Ascending aorta (tissue), 2 donors: ENCODE data around the gene C3orf22. TPM values are rescaled to one million over a fixed set of nuclear protein-coding genes. Genes with fewer than 3 reads are reported as not detected.

Source experiments
- DNase-seq, 2 donors: peaks; one replicate each; pipeline ENCODE4 v3.0.0-alpha.2; 2019; ENCODE audit warnings: low spot score in 2 of 2
- H3K27ac ChIP-seq, 2 donors: fragments of 200-600 bp; sonication (generic); one replicate each; pipeline ENCODE4 v1.5.1; 2016 to 2017; ENCODE audit warnings: mild to moderate bottlenecking in 1 of 2
- H3K27me3 ChIP-seq: fragments of 200-600 bp; sonication (generic); one replicate; pipeline ENCODE4 v1.5.1; 2017
- H3K36me3 ChIP-seq, 2 donors: fragments of 200-600 bp; sonication (generic); one replicate each; pipeline ENCODE4 v1.5.1; 2016
- H3K4me1 ChIP-seq, 2 donors: fragments of 200-600 bp; sonication (generic); one replicate each; pipeline ENCODE4 v1.5.1; 2016 to 2017; ENCODE audit warnings: mild to moderate bottlenecking in 1 of 2
- H3K4me3 ChIP-seq, 2 donors: fragments of 200-600 bp; sonication (generic); one replicate each; pipeline ENCODE4 v1.5.1; 2016 to 2017; ENCODE audit warnings: mild to moderate bottlenecking in 1 of 2
- H3K9me3 ChIP-seq, 2 donors: fragments of 200-600 bp; sonication (generic); one replicate each; pipeline ENCODE4 v1.5.1; 2016
- CTCF ChIP-seq, 3 experiments: fragments of 200-600 bp in 2 of 3; fragments of 450-650 bp in 1 of 3; sonication (generic) in 2 of 3; IDR thresholded peaks; one replicate each; pipeline ENCODE4 v1.5.1; 2016 to 2019; ENCODE audit warnings: antibody characterized with exemption in 3 of 3, mild to moderate bottlenecking in 1 of 3, moderate library complexity in 1 of 3
- intact Hi-C: fragments of 100-400 bp; cut with DNase I; formaldehyde crosslinking; loops from one replicate; pipeline ENCODE4 v1.15.1; 2023
- total RNA-seq: library from RNA; depleted of rRNA; stranded (reverse); fragments of >200 nt; gene quantifications from one replicate; pipeline ENCODE4 v1.1.0, GENCODE V29; 2016

Gene C3orf22
- total RNA-seq, 1 donor from 2014 or later, result not detected

DNA sequence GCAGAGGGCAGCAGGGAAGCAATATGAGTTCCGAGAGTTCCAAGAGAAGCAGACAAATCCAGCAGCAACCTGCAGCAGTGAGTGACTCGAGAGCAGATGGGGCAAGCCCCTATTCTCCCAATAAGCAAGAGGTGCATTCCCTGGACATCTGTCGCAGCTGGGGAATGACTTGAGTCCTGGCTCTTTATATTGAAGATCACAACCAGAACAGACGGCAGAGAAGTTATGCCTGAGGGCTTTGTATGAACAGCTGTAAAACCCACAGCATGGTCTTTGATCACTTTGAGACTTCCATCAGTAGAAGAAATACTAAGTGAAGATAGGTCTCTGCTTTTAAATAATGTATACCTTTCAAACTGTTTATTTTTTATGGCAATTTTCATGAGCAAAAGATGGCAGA, 23.6 kb upstream of the C3orf22 start:
- no peak overlapping the region for H3K4me3 ChIP-seq
- intact Hi-C loops, result no loop called here
- no peak for TF ChIP-seq CTCF (IDR thresholded peaks at IDR 0.05)

DNA sequence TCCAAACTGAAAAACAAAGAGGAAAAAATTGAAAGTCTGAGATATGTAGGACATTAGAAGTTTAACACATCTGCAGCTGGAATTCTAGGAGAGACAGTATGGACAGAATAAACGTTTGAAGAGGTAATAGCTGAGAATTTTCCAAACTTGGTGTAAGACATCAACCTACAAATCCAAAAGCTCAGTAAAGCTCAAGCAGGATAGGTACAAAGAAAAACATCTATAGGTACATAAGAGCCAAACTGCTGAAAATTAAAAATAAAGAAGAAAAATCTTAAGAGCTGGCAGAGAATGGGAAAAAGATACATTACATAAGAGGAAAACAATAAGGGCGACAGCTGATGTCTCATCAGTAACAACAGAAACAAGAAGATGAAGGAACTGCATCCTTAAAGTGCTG, 22.8 kb upstream of the C3orf22 start:
- intact Hi-C loops, result no loop called here
- H3K9me3 ChIP-seq, result peaks cover 0 to 18% of the 10 kb centered on the region in 2 donors
- no peaks in the 10 kb centered on the region for H3K36me3 ChIP-seq
- no peak for TF ChIP-seq CTCF (IDR thresholded peaks at IDR 0.05)
- DNase-seq, result no peak
- H3K27me3 ChIP-seq, result no peaks in the 10 kb centered on the region
- no peaks in the 10 kb centered on the region for H3K4me1 ChIP-seq
- no peak overlapping the region for H3K27ac ChIP-seq
- no peak overlapping the region for H3K4me3 ChIP-seq

More for the DNA sequence above, 23.6 kb upstream of the C3orf22 start:
- Histone ChIP-seq H3K27me3 (no peaks in the 10 kb centered on the region), H3K4me1 (no peaks in the 10 kb centered on the region), H3K27ac (no peak overlapping the region), H3K36me3 (no peaks in the 10 kb centered on the region), H3K9me3 (peaks cover 0 to 23% of the 10 kb centered on the region in 2 donors)
- no peak for DNase-seq

- no peak overlapping the region for H3K4me3 ChIP-seq
- intact Hi-C loops, result no loop called here
- no peak for TF ChIP-seq CTCF (IDR thresholded peaks at IDR 0.05)
- H3K27ac ChIP-seq, result no peak overlapping the region
- H3K9me3 ChIP-seq, result peaks cover 0 to 18% of the 10 kb centered on the region in 2 donors
- no peaks in the 10 kb centered on the region for H3K27me3 ChIP-seq
- H3K36me3 ChIP-seq, result no peaks in the 10 kb centered on the region
- DNase-seq, result no peak
- no peaks in the 10 kb centered on the region for H3K4me1 ChIP-seq
These were observed 22.0 kb upstream of the C3orf22 start for GRCh38 chr3:126580746-126581145.

DNA sequence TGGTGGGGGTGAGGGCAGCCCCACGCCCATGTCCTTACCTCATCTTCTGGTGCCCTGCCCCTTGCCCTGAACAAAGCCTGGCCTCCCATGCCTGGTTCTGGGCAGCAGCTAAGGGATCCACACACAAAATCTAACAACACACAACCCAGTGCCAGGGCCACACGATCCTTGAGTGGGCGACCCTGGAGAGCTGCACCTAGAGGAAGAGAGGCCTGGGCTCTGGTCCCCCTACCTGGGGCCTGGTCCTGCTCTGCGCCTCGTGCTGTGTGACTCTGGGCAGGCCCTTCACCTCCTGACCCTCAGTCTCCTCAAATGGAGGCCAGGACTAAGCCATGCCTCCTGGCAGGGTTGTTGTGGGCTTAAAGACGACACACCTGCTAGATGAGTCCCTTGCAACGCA, 20.0 kb upstream of the C3orf22 start:
- Histone ChIP-seq H3K4me1 (no peaks in the 10 kb centered on the region), H3K36me3 (no peaks in the 10 kb centered on the region), H3K27me3 (no peaks in the 10 kb centered on the region), H3K9me3 (peaks cover 0 to 12% of the 10 kb centered on the region in 2 donors), H3K4me3 (no peak overlapping the region), H3K27ac (no peak overlapping the region)
- no peak for DNase-seq
- intact Hi-C loops, result no loop called here
- TF ChIP-seq CTCF (IDR thresholded peaks at IDR 0.05), result no peak

GRCh38 chr3:126577261-126577660, 18.5 kb upstream of the C3orf22 start:
- Histone ChIP-seq H3K4me3 (no peak overlapping the region), H3K9me3 (peaks cover 0 to 11% of the 10 kb centered on the region in 2 donors), H3K36me3 (no peaks in the 10 kb centered on the region), H3K27me3 (no peaks in the 10 kb centered on the region), H3K27ac (no peak overlapping the region), H3K4me1 (no peaks in the 10 kb centered on the region)
- no peak for DNase-seq
- TF ChIP-seq CTCF (IDR thresholded peaks at IDR 0.05), result no peak
- intact Hi-C loops, result no loop called here

- Histone ChIP-seq H3K4me1 (no peaks in the 10 kb centered on the region), H3K9me3 (no peaks in the 10 kb centered on the region), H3K36me3 (no peaks in the 10 kb centered on the region), H3K4me3 (no peak overlapping the region), H3K27ac (no peak overlapping the region), H3K27me3 (no peaks in the 10 kb centered on the region)
- TF ChIP-seq CTCF (IDR thresholded peaks at IDR 0.05), result no peak
- intact Hi-C loops, result no loop called here
- no peak for DNase-seq
These were observed 14.9 kb upstream of the C3orf22 start for GRCh38 chr3:126573492-126574117.
